GM19395 (cell line): Measurements from ENCODE around the gene TEX51.

ENCODE experiments used
- ATAC-seq: cut with Tn5 transposase; IDR thresholded peaks from one replicate; pipeline ENCODE4 v1.9.1; 2021; ENCODE audit warnings: mild to moderate bottlenecking, moderate library complexity; ENCODE audit not compliant: unreplicated experiment

The TEX51 gene

DNA sequence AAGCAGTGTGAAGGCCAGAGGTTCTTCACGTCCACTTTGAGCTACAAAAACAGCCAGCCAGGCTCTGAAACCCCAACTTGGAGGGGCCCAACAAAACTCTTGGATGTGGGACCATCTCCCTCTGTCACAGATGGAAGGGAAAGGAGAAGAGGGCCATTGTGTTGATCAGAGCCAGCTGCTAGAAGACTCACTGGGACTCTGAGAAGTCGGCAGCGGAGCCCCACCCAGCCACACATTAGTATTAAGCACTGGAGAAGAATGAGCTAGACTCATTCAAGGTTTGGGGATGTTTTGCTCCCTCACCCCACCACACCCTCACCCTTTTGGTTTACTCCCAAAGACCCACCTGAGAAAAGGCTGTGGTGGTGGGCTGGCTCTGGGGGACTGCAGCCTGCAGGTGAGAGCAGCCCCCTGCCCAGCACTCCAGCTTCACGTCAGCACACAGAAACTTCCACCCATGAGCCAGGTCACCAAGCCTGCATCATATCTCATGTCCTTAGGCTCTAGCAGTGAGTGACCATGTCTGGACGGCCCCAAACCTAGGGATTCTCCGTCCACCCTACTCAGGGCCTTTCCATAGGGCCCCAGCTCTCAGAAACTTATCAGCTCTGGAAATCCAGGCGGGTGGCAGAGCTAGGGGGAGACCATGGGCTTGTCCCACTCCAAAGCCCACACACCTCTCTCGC, 12.6 kb downstream of the TEX51 start:
- ATAC-seq, result no peak

GRCh38 chr2:126912201-126912600, 13.5 kb downstream of the TEX51 start:
- ATAC-seq, result no peak

GRCh38 chr2:126913329-126913728, 14.6 kb downstream of the TEX51 start:
- ATAC-seq, result no peak

- no peak for ATAC-seq
These were observed 15.4 kb downstream of the TEX51 start for GRCh38 chr2:126913881-126914615.

DNA sequence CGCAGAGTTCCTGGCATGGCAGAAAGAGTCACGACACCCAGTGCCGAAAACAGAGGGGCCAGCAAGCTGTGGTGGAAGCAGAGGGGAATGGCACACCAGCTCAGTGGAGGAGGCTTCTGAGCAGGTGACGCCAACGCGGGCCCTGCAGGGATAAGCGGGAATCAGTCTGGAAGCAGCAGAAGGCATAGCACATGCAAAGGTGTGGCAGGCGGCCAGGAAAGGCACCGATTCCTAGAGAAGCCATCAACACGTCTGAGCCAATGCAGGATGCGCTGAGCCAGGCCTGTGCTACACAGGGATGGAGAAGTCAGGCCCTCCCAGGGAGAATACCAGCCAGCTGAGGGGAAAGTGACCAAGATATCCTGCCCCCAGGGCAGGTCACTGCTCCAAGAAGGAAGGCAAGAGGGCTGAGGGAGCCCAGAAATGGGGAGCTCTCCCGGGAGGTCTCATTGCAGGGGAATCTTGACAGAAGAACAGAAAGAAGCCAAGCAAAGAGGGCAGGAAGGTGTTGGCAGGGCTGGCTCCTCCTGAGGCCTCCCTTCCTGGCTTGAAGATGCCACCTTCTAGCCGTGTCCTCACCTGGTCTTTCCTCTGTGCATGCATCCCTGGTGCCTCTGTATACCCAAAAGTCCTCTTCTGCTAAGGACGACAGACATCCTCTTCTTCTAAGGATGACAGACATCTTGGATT, 16.3 kb downstream of the TEX51 start:
- ATAC-seq, result no peak

- ATAC-seq, result no peak
These were observed 17.2 kb downstream of the TEX51 start for GRCh38 chr2:126915903-126916302.

- no peak for ATAC-seq
These were observed 18.1 kb downstream of the TEX51 start for GRCh38 chr2:126916744-126917143.

DNA sequence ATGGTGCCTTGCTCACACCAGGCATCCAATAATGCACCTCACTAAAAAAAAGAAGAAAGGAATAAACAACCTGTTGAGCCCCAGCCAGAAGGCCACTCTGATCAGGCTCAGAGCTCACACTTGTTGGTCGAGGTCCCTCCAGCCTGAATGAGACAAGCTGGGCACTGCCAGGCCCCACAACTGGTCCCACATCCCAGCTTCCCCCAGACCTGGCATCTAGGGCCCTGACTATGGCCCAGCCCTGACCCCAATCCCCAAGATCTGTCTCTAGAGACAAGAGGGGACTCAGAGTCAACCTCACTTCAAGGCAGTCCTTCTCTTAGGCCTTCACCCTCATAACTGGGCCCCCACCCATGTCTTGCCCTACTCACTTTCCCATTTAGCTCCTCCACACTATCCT, 22.4 kb downstream of the TEX51 start:
- no peak for ATAC-seq

- no peak for ATAC-seq
These were observed 32.4 kb downstream of the TEX51 start for GRCh38 chr2:126930970-126931590.

- no peak for ATAC-seq
These were observed 33.8 kb downstream of the TEX51 start for GRCh38 chr2:126932529-126932928.

GRCh38 chr2:126932966-126933710, 34.4 kb downstream of the TEX51 start:
- no peak for ATAC-seq

DNA sequence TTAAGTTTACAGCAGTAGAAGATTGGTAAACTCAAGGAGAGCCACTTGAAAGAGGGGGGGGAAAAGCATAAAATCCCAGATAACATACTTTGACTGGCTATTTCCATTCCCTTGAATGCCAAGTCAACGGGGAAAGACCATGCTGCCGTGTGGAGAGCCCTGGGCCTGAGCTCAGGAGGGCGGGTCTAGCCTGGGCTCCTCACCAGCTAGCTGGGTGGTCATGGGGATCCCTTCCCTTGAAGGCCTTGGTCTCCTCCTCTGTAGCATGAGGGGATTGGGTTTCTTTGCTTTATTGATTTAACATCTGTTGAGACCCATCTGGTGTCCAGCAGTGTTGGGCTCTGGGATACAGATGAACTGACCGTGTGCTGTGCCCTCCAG, 35.0 kb downstream of the TEX51 start:
- no peak for ATAC-seq

- ATAC-seq, result no peak
These were observed 36.1 kb downstream of the TEX51 start for GRCh38 chr2:126934809-126935208.

GRCh38 chr2:126935774-126936173, 37.1 kb downstream of the TEX51 start:
- no peak for ATAC-seq

DNA sequence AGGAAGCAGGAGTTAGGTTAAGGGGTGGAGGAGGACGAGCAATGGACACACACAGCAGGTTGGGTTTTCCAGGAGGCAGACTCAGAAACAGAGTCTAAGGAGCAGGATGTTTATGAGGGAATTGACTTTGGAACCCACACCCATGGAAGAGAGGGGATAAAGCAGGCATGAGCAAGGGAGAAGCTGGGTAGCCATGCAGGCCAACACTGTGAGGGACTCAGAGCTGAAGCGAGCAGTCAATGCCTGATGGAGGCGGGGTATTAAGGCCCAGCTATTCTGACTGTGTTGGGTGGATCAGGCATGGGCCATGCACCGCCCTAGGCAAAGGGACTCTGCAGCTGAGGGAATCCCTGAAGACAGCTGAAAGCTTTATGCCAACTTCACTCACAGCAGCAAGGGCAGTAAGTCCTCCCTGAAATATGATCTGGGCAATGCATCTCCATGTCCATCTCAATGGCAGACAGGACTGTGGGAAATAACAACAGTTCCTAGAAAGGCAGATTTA, 37.6 kb downstream of the TEX51 start:
- ATAC-seq, result no peak

DNA sequence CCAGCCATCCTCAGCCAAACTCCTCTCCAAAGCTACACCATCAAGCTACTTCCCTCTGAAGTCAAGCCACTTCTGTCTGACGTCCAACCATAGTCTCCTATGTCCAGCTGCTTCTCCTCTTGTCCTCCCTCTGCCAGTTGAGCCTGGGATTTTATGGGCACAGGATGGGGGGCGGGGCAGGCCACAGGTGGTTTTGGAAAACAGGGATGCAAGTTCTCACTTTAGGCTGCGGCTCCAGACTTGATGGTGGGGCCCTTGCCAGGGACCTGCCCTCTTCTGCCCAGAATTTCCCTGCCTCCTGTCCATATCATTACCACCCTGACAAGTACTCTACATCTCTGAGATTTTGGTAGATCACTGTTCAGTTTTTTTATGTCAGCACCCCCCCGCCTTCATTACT, 41.6 kb downstream of the TEX51 start:
- no peak for ATAC-seq

- ATAC-seq, result no peak
These were observed 43.9 kb downstream of the TEX51 start for GRCh38 chr2:126942427-126943203.

GRCh38 chr2:126943612-126944348, 45.1 kb downstream of the TEX51 start:
- ATAC-seq, result no peak

- ATAC-seq, result no peak
These were observed 46.4 kb downstream of the TEX51 start for GRCh38 chr2:126945118-126945517.
